Colonic mucosa (tissue), 4 donors: ENCODE measurements around the gene DNPH1. TPM values are rescaled to one million over a fixed set of nuclear protein-coding genes. Genes with fewer than 3 reads are reported as not detected.

Source experiments
- DNase-seq: peaks from one replicate; pipeline ENCODE4 v3.0.0-alpha.2; 2020
- H3K27ac ChIP-seq: fragments of 200-600 bp; one replicate; pipeline ENCODE4 v1.8.0; 2021
- H3K27me3 ChIP-seq: fragments of 200-600 bp; one replicate; pipeline ENCODE4 v1.8.0; 2021
- H3K36me3 ChIP-seq: fragments of 200-600 bp; one replicate; pipeline ENCODE4 v1.8.0; 2021
- H3K4me1 ChIP-seq: fragments of 200-600 bp; one replicate; pipeline ENCODE4 v1.8.0; 2021; ENCODE audit warnings: mild to moderate bottlenecking
- H3K4me3 ChIP-seq: fragments of 200-600 bp; one replicate; pipeline ENCODE4 v1.8.0; 2021
- H3K9ac ChIP-seq, 2 donors: one replicate each; pipeline ENCODE4 v1.7.0; 2013; ENCODE audit warnings: control low read depth in 2 of 2, low read depth in 2 of 2, low read length in 2 of 2
- H3K9me3 ChIP-seq: fragments of 200-600 bp; one replicate; pipeline ENCODE4 v1.8.0; 2021
- CTCF ChIP-seq: fragments of 200-600 bp; IDR thresholded peaks from one replicate; pipeline ENCODE4 v1.8.0; 2022; ENCODE audit warnings: antibody characterized with exemption, mild to moderate bottlenecking
- intact Hi-C: fragments of 100-400 bp; cut with DNase I; formaldehyde crosslinking; loops from one replicate; pipeline ENCODE4 v1.14.1; 2022
- total RNA-seq, 2 donors: library from RNA; stranded (reverse); fragmentation: NEBNext Ultra II Directional in 1 of 2; extraction: Animal tissue kit (Norgen Biotek cat#: 25700) in 1 of 2; gene quantifications; one replicate each; pipeline ENCODE4 v1.2.1, GENCODE V29; 2021
- donor health status: healthy.
- donor health status: DM: no; HTN: no; CAD: no.
- donor health status: DM: no; HTN: no; CAD: no.

The DNPH1 gene
- total RNA-seq, 2 donors from 2014 or later = 76.8 to 99.4 TPM

GRCh38 chr6:43271103-43271815 is 42.0 kb upstream of the DNPH1 start:
- intact Hi-C loops = no loop called here
- DNase-seq = no peak
- Histone ChIP-seq H3K9ac (peak overlapping the region in 1 of 2 donors; percentile 14), H3K4me3 (no peak overlapping the region), H3K36me3 (no peaks in the 10 kb centered on the region), H3K9me3 (no peaks in the 10 kb centered on the region), H3K27me3 (no peaks in the 10 kb centered on the region), H3K4me1 (peaks cover 28% of the 10 kb centered on the region), H3K27ac (peak overlapping the region; percentile 42)
- TF ChIP-seq CTCF = no peak

- Histone ChIP-seq H3K27me3 (no peaks in the 10 kb centered on the region), H3K9ac (peak overlapping the region; percentile 60 to 66), H3K9me3 (no peaks in the 10 kb centered on the region), H3K4me3 (peak overlapping the region; percentile 11), H3K27ac (peak overlapping the region; percentile 58), H3K4me1 (peaks cover 18% of the 10 kb centered on the region), H3K36me3 (no peaks in the 10 kb centered on the region)
- no peak for TF ChIP-seq CTCF
- DNase-seq = peak; percentile 85
- intact Hi-C loops = loop anchor here (10.0 kb wide), 1 partner anchor 235 kb away; no protein-coding TSS in a partner anchor
Observed at GRCh38 chr6:43269273-43270007, 40.2 kb upstream of the DNPH1 start.

GRCh38 chr6:43268782-43269272 is 39.5 kb upstream of the DNPH1 start:
- Histone ChIP-seq H3K36me3 (no peaks in the 10 kb centered on the region), H3K9ac (peak overlapping the region in 1 of 2 donors; percentile 3), H3K4me1 (peaks cover 18% of the 10 kb centered on the region), H3K9me3 (no peaks in the 10 kb centered on the region), H3K27me3 (no peaks in the 10 kb centered on the region), H3K4me3 (no peak overlapping the region), H3K27ac (peak overlapping the region; percentile 58)
- DNase-seq = no peak
- intact Hi-C loops = loop anchor here (10.0 kb wide), 1 partner anchor 236 kb away; no protein-coding TSS in a partner anchor
- TF ChIP-seq CTCF = no peak

- H3K4me3 ChIP-seq = no peak overlapping the region
- H3K27me3 ChIP-seq = no peaks in the 10 kb centered on the region
- peak overlapping the region in 1 of 2 donors; percentile 69 for H3K9ac ChIP-seq
- no peak for DNase-seq
- no peaks in the 10 kb centered on the region for H3K9me3 ChIP-seq
- no peaks in the 10 kb centered on the region for H3K36me3 ChIP-seq
- intact Hi-C loops = loop anchor here (10.0 kb wide), 1 partner anchor 236 kb away; no protein-coding TSS in a partner anchor
- no peak for TF ChIP-seq CTCF
- peak overlapping the region; percentile 28 for H3K27ac ChIP-seq
- peaks cover 18% of the 10 kb centered on the region for H3K4me1 ChIP-seq
Observed at GRCh38 chr6:43268355-43268700, 39.0 kb upstream of the DNPH1 start.

GRCh38 chr6:43267619-43268354 is 38.5 kb upstream of the DNPH1 start:
- TF ChIP-seq CTCF = no peak
- Histone ChIP-seq H3K27me3 (no peaks in the 10 kb centered on the region), H3K9ac (peak overlapping the region in 1 of 2 donors; percentile 69), H3K4me1 (peaks cover 18% of the 10 kb centered on the region), H3K4me3 (no peak overlapping the region), H3K36me3 (no peaks in the 10 kb centered on the region), H3K9me3 (no peaks in the 10 kb centered on the region), H3K27ac (peak overlapping the region; percentile 28)
- intact Hi-C loops = loop anchor here (10.0 kb wide), 1 partner anchor 237 kb away; no protein-coding TSS in a partner anchor
- peak; percentile 67 for DNase-seq
